HL-60/S4 treated with phorbol 12-myristate 13-acetate at 8.2 ng/mL for 4 days and 3 days (cell line): ENCODE data around the gene PLRG1.

ENCODE experiments used
- in situ Hi-C: fragments of 300-500 bp; cut with MboI; formaldehyde crosslinking; loops from 2 replicates; pipeline ENCODE4 v1.15.0; 2022; ENCODE audit warnings: low sequenced_read_pairs

The PLRG1 gene

DNA sequence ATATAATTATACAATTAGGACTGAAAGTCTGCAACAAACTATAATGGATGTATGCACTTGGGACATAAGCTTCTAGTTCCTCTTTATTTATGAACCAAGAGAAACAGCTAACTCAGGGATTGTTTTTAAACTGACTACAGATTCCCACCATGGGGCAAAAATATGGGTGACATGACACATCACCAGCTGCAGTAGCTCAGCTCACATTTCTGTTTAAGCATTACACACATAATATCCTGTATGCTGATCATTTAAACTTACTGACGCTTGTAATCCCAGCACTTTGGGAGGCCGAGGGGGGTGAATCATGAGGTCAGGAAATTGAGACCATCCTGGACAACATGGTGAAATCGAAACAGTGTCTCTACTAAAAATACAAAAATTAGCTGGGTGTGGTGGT is 24.1 kb upstream of the PLRG1 start:
- in situ Hi-C loops: no loop called here

DNA sequence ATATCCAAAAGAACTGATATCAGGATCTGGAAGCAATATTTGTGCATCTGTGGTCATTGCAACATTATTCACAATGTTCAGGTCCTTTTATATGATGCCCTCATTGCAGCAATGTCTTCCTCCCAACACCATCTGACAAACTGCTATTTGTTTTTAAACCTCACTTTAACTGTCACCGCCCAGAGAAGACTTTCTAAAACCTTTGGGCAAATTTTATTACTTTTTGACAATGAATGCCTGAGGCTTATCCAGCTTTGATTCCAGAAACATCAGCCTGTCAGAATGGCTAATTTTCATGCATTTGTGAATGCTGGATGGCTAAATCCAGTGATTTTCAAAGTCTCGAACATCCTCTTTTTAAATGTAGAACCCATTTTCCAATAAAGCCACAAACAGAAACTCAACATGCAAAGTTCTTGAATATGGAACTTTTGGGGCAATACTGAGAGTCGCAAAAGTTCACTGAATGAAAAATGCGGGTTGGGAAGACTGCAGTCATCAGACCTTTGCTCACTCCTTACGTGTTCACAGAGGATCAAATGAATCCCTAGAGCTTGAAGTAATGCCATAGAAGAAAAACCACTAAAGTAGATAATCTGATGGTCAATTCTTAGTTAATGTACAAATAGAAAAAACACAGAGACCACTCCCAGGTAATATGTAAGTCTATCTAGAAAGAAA is 23.1 kb upstream of the PLRG1 start:
- in situ Hi-C loops: no loop called here

DNA sequence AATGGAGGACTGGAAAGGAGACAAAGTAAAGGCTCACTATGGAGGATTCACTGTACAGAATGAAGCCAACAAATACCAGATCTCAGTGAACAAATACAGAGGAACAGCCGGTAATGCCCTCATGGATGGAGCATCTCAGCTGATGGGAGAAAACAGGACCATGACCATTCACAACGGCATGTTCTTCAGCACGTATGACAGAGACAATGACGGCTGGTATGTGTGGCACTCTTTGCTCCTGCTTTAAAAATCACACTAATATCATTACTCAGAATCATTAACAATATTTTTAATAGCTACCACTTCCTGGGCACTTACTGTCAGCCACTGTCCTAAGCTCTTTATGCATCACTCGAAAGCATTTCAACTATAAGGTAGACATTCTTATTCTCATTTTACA is 19.4 kb upstream of the PLRG1 start:
- in situ Hi-C loops: no loop called here

DNA sequence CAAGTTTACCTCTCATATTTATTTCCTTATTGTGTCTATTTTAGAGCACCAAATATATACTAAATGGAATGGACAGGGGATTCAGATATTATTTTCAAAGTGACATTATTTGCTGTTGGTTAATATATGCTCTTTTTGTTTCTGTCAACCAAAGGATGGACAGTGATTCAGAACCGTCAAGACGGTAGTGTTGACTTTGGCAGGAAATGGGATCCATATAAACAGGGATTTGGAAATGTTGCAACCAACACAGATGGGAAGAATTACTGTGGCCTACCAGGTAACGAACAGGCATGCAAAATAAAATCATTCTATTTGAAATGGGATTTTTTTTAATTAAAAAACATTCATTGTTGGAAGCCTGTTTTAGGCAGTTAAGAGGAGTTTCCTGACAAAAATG is 18.8 kb upstream of the PLRG1 start:
- in situ Hi-C loops: no loop called here

DNA sequence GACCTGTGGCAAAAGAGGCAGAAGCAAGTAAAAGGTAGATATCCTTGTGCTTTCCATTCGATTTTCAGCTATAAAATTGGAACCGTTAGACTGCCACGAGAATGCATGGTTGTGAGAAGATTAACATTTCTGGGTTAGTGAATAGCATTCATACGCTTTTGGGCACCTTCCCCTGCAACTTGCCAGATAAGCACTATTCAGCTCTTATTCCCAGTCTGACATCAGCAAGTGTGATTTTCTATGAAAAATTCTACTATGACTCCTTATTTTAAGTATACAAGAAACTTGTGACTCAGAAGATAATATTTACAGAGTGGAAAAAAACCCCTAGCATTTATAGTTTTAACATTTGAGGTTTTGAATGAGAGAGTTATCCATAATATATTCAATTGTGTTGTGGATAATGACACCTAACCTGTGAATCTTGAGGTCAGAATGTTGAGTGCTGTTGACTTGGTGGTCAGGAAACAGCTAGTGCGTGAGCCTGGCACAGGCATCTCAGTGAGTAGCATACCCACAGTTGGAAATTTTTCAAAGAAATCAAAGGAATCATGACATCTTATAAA is 16.5 kb upstream of the PLRG1 start:
- in situ Hi-C loops: no loop called here

DNA sequence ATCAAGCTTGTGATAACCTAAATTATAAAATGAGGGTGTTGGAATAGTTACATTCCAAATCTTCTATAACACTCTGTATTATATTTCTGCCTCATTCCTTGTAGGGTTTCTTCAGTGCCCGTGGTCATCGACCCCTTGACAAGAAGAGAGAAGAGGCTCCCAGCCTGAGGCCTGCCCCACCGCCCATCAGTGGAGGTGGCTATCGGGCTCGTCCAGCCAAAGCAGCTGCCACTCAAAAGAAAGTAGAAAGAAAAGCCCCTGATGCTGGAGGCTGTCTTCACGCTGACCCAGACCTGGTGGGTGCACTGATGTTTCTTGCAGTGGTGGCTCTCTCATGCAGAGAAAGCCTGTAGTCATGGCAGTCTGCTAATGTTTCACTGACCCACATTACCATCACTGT is 15.5 kb upstream of the PLRG1 start:
- in situ Hi-C loops: no loop called here

DNA sequence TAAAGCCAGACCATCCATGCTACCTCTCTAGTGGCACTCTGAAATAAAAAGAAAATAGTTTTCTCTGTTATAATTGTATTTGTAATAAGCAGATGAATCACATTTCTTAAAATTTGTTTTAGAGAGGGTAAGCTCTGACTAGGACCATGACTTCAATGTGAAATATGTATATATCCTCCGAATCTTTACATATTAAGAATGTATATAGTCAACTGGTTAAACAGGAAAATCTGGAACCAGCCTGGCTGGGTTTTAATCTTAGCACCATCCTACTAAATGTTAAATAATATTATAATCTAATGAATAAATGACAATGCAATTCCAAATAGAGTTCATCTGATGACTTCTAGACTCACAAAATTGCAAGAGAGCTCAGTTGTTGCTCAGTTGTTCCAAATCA is 14.1 kb upstream of the PLRG1 start:
- in situ Hi-C loops: no loop called here

DNA sequence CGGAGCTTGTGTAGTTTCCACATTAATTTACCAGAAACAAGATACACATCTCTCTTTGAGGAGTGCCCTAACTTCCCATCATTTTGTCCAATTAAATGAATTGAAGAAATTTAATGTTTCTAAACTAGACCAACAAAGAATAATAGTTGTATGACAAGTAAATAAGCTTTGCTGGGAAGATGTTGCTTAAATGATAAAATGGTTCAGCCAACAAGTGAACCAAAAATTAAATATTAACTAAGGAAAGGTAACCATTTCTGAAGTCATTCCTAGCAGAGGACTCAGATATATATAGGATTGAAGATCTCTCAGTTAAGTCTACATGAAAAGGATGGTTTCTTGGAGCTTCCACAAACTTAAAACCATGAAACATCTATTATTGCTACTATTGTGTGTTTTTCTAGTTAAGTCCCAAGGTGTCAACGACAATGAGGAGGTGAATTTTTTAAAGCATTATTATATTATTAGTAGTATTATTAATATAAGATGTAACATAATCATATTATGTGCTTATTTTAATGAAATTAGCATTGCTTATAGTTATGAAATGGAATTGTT is 12.6 kb upstream of the PLRG1 start, which contains the start of gene FGB:
Gene FGB (plus strand): TSS at position 315 of the 558 bp plus-strand sequence. CDS start 8 bp downstream, at position 323.
- in situ Hi-C loops: no loop called here

DNA sequence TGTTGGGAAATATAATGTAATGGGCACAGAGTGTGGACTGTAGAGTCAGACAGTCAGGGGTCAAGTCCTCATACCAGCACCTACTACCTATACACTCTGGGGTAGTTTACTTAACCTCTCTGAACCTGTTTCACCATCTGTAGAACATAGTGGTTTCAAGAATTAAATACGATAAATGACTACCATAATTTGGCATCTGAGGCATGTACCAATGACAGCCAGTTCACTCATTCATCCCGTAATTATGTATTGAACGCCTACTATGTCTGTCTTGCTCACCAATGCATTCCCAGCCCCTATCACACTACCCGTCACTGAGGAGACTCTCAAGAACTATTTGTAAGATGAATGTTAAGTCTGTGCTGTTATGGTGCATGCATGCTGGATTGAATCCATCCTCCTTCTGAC is 10.6 kb upstream of the PLRG1 start:
- in situ Hi-C loops: no loop called here

DNA sequence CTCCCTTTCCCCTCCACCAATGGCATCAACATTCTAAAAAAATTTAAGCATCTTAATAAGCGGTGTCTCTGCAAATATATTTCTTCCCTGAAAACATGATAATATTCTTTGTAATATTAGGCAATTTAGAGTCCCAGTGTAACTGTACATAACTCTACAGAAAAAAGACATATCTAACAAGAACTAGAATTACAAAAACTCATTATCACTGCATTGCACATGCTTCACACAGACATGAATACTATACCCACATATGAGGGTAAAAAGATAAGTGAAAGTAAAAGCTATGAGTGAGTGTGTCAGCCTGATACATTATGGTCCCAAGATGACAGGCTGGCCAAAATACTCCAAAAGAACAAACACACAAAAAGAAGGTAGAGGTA is 10.2 kb upstream of the PLRG1 start:
- in situ Hi-C loops: no loop called here

DNA sequence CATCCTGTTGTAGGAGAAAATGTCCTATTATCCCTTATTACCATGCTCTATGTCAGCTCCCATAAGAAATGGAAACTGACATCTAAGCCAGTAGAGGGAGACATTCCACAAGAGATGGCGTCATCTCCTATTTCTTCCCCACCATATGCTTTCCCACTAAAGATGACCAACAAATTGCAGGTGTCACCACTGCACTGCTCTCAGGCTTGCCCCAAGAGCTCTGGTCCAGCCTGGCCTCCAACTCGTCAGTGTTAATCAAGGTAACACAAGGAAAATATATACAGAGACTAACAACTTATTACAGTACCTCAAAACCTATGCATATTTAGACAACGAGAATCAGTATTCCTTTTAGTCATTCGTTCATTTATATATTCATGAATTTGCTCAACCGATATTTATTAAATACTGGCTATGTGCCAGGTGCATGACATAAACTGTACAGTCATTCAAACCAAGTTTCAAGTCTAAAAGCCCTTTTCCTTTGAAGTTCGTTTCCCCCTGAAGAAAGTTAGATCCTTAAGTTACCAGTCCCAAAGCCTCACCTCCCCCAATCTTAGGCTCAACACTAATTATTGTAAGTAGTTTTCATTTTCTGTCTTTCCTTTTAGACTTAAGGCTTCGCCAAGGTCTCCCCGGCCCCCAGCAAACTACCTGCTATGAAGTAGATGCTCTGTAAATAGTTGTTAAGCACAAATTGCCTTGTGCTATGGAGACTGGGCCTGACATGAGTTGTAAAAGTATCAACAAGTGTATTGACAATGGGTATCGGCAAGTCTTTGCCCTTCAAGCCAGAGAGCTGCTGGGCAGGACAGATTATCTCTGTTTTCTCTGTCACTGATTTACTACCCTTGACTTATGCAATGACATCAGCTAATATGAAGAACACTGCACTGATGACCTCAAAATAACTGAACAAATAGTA is 9.6 kb upstream of the PLRG1 start:
- in situ Hi-C loops: no loop called here

DNA sequence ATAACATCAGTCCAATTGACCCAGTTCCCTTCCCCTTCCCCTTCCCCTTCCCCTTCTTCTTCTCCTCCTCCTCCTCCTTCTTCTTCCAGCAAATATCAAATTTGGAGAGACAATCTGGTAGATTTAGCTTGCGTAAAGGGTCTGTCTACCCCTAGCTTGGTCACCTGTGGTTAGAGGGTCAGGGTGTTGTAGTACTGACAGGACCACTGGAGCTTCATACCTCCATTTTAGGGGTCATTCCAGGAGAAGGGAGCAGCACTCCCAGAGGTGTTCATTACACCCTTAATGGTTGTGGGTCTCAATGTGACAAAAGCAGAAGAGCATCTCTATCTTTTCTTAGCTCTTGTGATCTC is 8.9 kb upstream of the PLRG1 start:
- in situ Hi-C loops: no loop called here

DNA sequence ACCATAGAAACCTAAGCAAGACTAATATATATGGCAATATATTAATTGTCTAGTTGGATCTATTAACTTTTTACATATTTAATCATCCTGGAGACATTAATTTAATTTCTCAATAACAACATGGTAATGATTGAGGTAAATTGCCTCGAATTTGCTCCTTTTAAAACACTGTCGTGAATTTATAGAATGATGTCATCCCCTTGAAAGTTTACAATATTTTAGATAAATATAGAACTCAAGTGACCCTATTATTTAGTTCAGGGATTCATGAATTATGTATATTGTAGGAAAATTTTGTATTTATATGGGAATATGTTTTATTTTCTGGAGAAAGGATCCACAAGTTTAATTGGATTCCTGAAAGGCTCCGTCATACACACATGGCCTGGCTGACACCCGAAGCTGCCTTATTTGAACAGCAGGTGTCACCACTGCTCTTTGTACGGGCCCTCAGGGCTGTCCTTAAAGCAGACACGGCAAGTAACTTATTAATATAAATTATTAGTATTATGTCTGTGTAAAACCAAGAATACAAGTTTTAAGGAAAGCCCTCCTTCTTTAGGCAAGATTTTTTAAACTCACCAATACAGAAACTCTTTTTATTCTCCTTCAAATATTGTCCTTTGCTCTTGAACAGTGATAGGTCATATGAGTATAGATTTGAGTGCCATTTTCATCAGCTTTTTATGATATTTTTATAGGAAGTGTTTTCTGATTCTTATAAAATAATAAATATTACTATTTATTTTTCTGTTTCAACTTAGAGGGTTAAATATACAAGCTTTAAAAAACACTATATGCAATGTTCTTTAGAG is 1.9 kb upstream of the PLRG1 start:
- in situ Hi-C loops: no loop called here

DNA sequence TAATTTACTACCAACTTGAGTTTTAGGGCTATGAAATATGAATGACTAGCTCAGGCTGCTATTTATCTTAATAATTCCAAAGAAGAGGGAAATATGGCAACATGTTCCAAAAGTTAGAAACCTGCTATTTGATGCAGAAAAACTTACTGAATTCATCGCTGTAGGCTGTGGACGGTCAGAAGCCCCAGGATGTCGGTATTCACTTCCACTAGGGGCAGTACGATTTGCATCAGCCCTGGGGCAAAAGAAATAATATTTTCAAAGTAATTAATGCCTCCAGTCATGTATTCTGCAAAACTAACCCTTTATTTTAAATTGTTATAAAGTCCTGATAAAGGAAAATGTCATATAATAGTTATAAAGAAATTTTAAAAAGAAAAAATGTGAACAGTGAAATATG is 4.5 kb downstream of the PLRG1 start:
- in situ Hi-C loops: no loop called here

DNA sequence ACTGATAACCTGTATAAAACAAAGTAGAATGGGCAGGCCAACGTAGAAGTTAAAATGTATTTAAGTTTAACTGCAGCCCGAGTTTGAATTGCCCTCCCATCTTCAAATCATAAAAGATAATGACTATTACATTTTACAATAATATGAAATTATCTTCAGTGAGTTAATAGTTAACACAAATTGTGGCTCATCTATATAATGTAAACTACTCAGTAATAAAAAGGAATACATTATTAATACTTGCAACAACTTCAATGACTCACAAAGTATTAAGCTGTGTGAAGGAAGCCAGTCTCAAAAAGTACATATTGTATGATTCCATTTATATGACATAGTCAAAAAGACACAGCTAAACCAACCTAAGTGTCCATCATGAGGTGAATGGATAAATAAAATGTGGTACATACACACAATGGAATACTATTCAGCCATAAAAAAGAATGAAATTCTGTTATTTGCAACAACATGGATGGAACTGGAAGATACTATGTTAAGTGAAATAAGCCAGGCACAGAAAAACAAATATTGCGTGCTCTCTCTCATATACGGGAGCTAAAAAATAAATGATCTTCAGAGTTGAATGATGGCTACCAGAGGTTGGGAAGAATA is 7.8 kb downstream of the PLRG1 start:
- in situ Hi-C loops: no loop called here

DNA sequence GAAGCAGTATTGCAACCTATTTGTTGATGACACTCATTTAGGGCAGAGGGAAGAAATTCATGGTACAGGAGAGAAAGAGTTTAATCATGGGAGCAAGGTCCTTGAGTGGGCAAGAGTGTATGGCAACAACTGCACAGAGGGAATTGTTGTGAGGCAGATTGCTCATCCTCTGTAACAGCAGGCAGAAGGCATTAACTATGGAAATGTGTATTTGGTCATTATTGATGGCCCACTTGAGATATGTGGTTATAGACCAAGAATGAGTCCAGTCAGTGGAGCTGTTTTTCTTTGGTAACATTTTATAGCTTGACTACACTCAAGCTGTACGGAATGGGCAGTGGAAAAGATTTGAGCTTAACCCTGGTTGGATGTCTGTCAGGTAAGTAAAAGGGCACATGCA is 15.9 kb downstream of the PLRG1 start:
- in situ Hi-C loops: no loop called here

DNA sequence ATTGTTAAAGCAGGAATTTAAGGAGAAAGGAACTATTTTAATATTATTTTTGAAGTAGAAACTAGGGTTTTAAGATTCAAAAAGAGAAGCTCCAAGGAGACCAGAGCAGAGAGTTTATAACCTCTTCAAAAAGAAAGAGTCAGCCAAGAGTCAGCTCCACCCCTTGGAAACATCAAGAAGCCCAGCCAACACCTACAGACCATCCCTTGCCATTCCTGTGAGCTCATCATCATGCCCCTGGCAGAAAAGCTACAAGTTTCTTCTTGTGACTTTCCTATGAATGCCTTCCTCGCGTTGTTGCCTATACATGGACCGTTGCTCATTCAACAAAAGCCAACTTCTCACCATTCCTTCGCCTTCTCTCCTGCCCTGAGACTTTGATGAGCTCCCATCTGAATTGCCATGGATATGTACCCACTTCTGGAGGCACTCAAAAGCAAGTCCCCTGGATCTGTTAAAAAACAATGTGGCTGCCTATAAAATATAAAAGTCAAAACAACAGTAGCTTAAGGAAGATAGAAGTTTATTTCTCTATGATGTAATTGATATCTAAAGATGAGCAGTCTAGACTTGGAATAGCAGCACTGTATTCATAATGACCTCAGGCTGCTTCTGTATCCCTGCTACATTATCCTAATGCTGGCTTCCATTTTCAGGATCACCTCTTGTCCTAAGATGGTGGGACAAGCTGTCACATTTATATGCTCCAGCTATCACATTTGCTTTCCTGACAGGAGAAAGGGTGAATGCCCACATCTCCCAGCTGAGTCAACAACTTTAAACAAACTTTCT is 20.3 kb downstream of the PLRG1 start:
- in situ Hi-C loops: no loop called here

DNA sequence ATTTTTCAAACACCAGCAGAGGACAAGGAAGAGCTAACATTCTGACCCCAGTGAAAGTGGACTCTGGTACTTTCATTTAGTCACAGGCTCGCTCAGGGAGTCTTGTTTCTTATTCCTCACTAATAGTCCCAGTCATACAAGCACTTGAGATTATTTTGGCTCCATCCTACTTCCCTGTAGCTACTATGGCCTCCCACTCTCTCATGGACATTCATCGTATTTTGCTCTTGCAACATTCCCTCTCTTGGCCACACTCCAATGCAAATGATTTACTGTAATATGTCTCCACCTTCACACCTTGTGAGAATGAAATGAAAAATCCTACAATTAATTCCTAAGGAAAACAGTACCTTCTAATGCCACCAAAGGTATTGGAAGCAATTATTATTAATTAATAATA is 21.3 kb downstream of the PLRG1 start:
- in situ Hi-C loops: no loop called here

DNA sequence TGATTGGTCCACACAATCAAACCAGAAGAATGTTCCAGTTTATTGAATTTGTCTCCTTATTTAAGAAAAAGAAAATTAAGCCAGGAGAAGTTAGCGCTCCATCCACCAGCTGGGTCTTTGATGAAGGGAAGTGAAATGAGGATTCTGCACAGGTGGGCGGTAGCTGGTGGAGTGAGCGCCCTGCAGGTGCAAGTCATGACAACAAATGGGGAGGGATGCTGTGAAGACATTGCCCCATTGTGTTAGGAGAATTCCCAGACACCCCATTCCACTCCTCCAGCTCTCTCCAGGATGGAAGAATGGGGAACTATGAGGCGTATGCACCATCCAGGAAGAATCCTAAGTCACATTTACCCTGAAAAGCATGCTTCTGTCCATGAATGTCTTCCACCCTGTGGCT is 22.9 kb downstream of the PLRG1 start:
- in situ Hi-C loops: no loop called here

DNA sequence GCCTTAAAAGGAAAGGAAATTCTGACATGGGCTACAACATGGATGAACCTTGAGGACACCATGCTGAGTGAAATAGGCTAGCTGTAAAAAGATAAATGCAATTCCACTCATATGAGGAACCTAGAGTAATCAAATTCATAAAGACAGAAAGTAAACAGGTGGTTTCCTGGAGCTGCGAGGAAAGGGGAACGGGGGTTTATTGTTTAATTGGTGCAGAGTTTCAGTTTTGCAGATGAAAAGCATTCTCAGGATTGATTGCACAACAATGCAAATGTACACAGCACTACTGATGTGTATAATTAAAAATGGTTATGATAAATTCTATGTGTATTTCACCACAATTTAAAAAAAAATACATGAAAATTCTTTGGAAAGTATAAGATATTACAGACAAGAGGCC is 24.0 kb downstream of the PLRG1 start:
- in situ Hi-C loops: no loop called here
